WTC11 (cell line): ENCODE measurements around the gene SLC12A6. TPM values are rescaled to one million over a fixed set of nuclear protein-coding genes. Genes with fewer than 3 reads are reported as not detected.
A peak's percentile ranks its signal among the peaks of the same experiment; 100 is the strongest.

Experiments
- ATAC-seq: fragments of 200-7000 bp; cut with Tn5 transposase; 2 replicates; pipeline ENCODE4 v1.10.0; 2021; ENCODE audit warnings: mild to moderate bottlenecking, moderate library complexity
- CTCF ChIA-PET: fragments of 300-600 bp; sonication (Branson Sonifier 250); formaldehyde crosslinking; loops from one replicate; lab custom pipeline; 2021; ENCODE audit warnings: antibody characterized with exemption; lab: Charles Lee
- POLR2A ChIA-PET: fragments of 350-600 bp; sonication (Branson Sonifier 250); formaldehyde crosslinking; loops from one replicate; lab custom pipeline; 2021; ENCODE audit warnings: antibody characterized with exemption; lab: Charles Lee
- DNase-seq: peaks from one replicate; pipeline ENCODE4 v3.0.0; 2021; ENCODE audit warnings: low spot score
- H3K27ac Mint-ChIP-seq: 2 replicates; pipeline ENCODE4 v1.8.0; 2021; ENCODE audit warnings: mixed read lengths
- H3K27me3 Mint-ChIP-seq: 2 replicates; pipeline ENCODE4 v1.8.0; 2021; ENCODE audit warnings: low read depth, mild to moderate bottlenecking, moderate library complexity, mixed read lengths
- H3K36me3 Mint-ChIP-seq: 2 replicates; pipeline ENCODE4 v1.8.0; 2021; ENCODE audit warnings: mixed read lengths
- H3K4me1 Mint-ChIP-seq: 2 replicates; pipeline ENCODE4 v1.8.0; 2022; ENCODE audit warnings: mixed read lengths
- H3K4me3 Mint-ChIP-seq: 2 replicates; pipeline ENCODE4 v1.8.0; 2021; ENCODE audit warnings: mild to moderate bottlenecking, moderate library complexity, mixed read lengths
- H3K9me3 Mint-ChIP-seq: 2 replicates; pipeline ENCODE4 v1.8.0; 2021; ENCODE audit warnings: mixed read lengths
- AR ChIP-seq: fragments of 250-450 bp; sonication (Bioruptor Pico); IDR thresholded peaks from 2 replicates; pipeline ENCODE4 v1.9.0; 2021; ENCODE audit warnings: mild to moderate bottlenecking
- ATF1 ChIP-seq: sonication (generic); formaldehyde crosslinking; IDR thresholded peaks from 2 replicates; pipeline ENCODE4 v1.8.1; 2023; ENCODE audit warnings: mild to moderate bottlenecking, moderate library complexity, missing genetic modification reagents
- ATF3 ChIP-seq: sonication (generic); formaldehyde crosslinking; conservative IDR thresholded peaks from 2 replicates; pipeline ENCODE4 v1.8.1; 2022; ENCODE audit warnings: mild to moderate bottlenecking, missing genetic modification reagents
- CBFB ChIP-seq: sonication (generic); formaldehyde crosslinking; IDR thresholded peaks from 2 replicates; pipeline ENCODE4 v1.8.1; 2022; ENCODE audit warnings: mild to moderate bottlenecking, low read depth, missing genetic modification reagents
- E2F4 ChIP-seq: sonication (generic); formaldehyde crosslinking; IDR thresholded peaks from 2 replicates; pipeline ENCODE4 v1.8.1; 2022; ENCODE audit warnings: low read depth, mild to moderate bottlenecking, moderate library complexity, missing genetic modification reagents, borderline replicate concordance
- E2F5 ChIP-seq: sonication (generic); formaldehyde crosslinking; IDR thresholded peaks from 2 replicates; pipeline ENCODE4 v1.8.1; 2022; ENCODE audit warnings: mild to moderate bottlenecking, moderate library complexity, missing genetic modification reagents
- EMX1 ChIP-seq: fragments of 250-450 bp; sonication (Bioruptor Pico); IDR thresholded peaks from 2 replicates; pipeline ENCODE4 v1.8.0; 2021; ENCODE audit warnings: mild to moderate bottlenecking
- ESRRA ChIP-seq: sonication (generic); formaldehyde crosslinking; IDR thresholded peaks from 2 replicates; pipeline ENCODE4 v1.8.1; 2022; ENCODE audit warnings: mild to moderate bottlenecking, missing genetic modification reagents, borderline replicate concordance
- GABPB1 ChIP-seq: sonication (generic); formaldehyde crosslinking; IDR thresholded peaks from 2 replicates; pipeline ENCODE4 v1.8.1; 2023; ENCODE audit warnings: mild to moderate bottlenecking, missing genetic modification reagents
- HMGA2 ChIP-seq: fragments of 250-450 bp; sonication (Bioruptor Pico); IDR thresholded peaks from 2 replicates; pipeline ENCODE4 v1.4.0; 2021; ENCODE audit warnings: mild to moderate bottlenecking, moderate library complexity
- MYBL2 ChIP-seq: sonication (generic); formaldehyde crosslinking; IDR thresholded peaks from 2 replicates; pipeline ENCODE4 v1.8.1; 2023; ENCODE audit warnings: mild to moderate bottlenecking, moderate library complexity, missing genetic modification reagents
- NFE2L1 ChIP-seq: sonication (generic); formaldehyde crosslinking; IDR thresholded peaks from 2 replicates; pipeline ENCODE4 v1.8.1; 2023; ENCODE audit warnings: missing genetic modification reagents
- NFYB ChIP-seq: sonication (generic); formaldehyde crosslinking; conservative IDR thresholded peaks from 2 replicates; pipeline ENCODE4 v1.8.0; 2022; ENCODE audit warnings: low read depth, missing genetic modification reagents
- NR2C2 ChIP-seq: sonication (generic); formaldehyde crosslinking; IDR thresholded peaks from 2 replicates; pipeline ENCODE4 v1.8.0; 2022; ENCODE audit warnings: mild to moderate bottlenecking, missing genetic modification reagents
- SMAD4 ChIP-seq: sonication (generic); formaldehyde crosslinking; IDR thresholded peaks from 2 replicates; pipeline ENCODE4 v1.8.0; 2022; ENCODE audit warnings: mild to moderate bottlenecking, missing genetic modification reagents
- STAT6 ChIP-seq: sonication (generic); formaldehyde crosslinking; conservative IDR thresholded peaks from 2 replicates; pipeline ENCODE4 v1.8.1; 2023; ENCODE audit warnings: mild to moderate bottlenecking, low read depth, missing genetic modification reagents, moderate library complexity
- TCF7 ChIP-seq: sonication (generic); formaldehyde crosslinking; IDR thresholded peaks from 2 replicates; pipeline ENCODE4 v1.8.0; 2022; ENCODE audit warnings: mild to moderate bottlenecking, low read depth, missing genetic modification reagents, moderate library complexity
- TEAD4 ChIP-seq: sonication (generic); formaldehyde crosslinking; IDR thresholded peaks from 2 replicates; pipeline ENCODE4 v1.8.0; 2022; ENCODE audit warnings: mild to moderate bottlenecking, missing genetic modification reagents
- USF1 ChIP-seq: sonication (generic); formaldehyde crosslinking; IDR thresholded peaks from 2 replicates; pipeline ENCODE4 v1.8.0; 2022; ENCODE audit warnings: mild to moderate bottlenecking, missing genetic modification reagents
- ZBTB21 ChIP-seq: sonication (generic); formaldehyde crosslinking; IDR thresholded peaks from 2 replicates; pipeline ENCODE4 v1.8.1; 2023; ENCODE audit warnings: mild to moderate bottlenecking, missing genetic modification reagents, borderline replicate concordance
- ZMAT4 ChIP-seq: fragments of 250-450 bp; sonication (Bioruptor Pico); IDR thresholded peaks from 2 replicates; pipeline ENCODE4 v1.9.0; 2021; ENCODE audit warnings: mild to moderate bottlenecking
- ZNF219 ChIP-seq: sonication (generic); formaldehyde crosslinking; IDR thresholded peaks from 2 replicates; pipeline ENCODE4 v1.8.0; 2023; ENCODE audit warnings: missing genetic modification reagents, mild to moderate bottlenecking, borderline replicate concordance
- ZNF232 ChIP-seq: sonication (generic); formaldehyde crosslinking; IDR thresholded peaks from 2 replicates; pipeline ENCODE4 v1.8.0; 2022; ENCODE audit warnings: mild to moderate bottlenecking, missing genetic modification reagents
- ZNF263 ChIP-seq: sonication (generic); formaldehyde crosslinking; IDR thresholded peaks from 2 replicates; pipeline ENCODE4 v1.8.1; 2022; ENCODE audit warnings: low read depth, mild to moderate bottlenecking, moderate library complexity, missing genetic modification reagents
- ZNF281 ChIP-seq: sonication (generic); formaldehyde crosslinking; IDR thresholded peaks from 2 replicates; pipeline ENCODE4 v1.8.0; 2023; ENCODE audit warnings: mild to moderate bottlenecking, missing genetic modification reagents
- ZNF317 ChIP-seq: sonication (generic); formaldehyde crosslinking; IDR thresholded peaks from 2 replicates; pipeline ENCODE4 v1.8.1; 2023; ENCODE audit warnings: low read depth, mild to moderate bottlenecking, moderate library complexity, missing genetic modification reagents, borderline replicate concordance
- ZNF423 ChIP-seq: fragments of 250-450 bp; sonication (Bioruptor Pico); IDR thresholded peaks from 2 replicates; pipeline ENCODE4 v2.1.2; 2022; ENCODE audit warnings: mild to moderate bottlenecking, moderate library complexity
- total RNA-seq: library from RNA; stranded (reverse); gene quantifications from 3 replicates; pipeline ENCODE4 v1.2.3, GENCODE V29; 2021

Gene SLC12A6
- total RNA-seq, 1 experiment from 2014 or later: 16.2 TPM

- no peaks in the 10 kb centered on the region for H3K27me3 Mint-ChIP-seq
- H3K9me3 Mint-ChIP-seq: no peaks in the 10 kb centered on the region
- H3K27ac Mint-ChIP-seq: peak overlapping the region; percentile 24; the same call in 1 of the 2 replicates
- H3K4me3 Mint-ChIP-seq: no peak overlapping the region
- H3K4me1 Mint-ChIP-seq: 0 out of 2 replicates have a peak, but pooled peaks cover 3% of the 10 kb centered on the region
- ATAC-seq (no peak), DNase-seq (no peak)
- no peak for TF ChIP-seq ZNF281 (CRISPR knock-in tag)
- TF ChIP-seq GABPB1 (CRISPR knock-in tag): no peak
- TF ChIP-seq SMAD4 (CRISPR knock-in tag): no peak
- TF ChIP-seq MYBL2: no peak
- TF ChIP-seq ZNF423 (CRISPR knock-in tag): no peak
- TF ChIP-seq ATF3: no peak
- no peak for TF ChIP-seq TCF7
- no peak for TF ChIP-seq EMX1
- TF ChIP-seq ZMAT4: no peak
- no peak for TF ChIP-seq NR2C2 (CRISPR knock-in tag)
- no peak for TF ChIP-seq HMGA2
- no peak for TF ChIP-seq NFYB (CRISPR knock-in tag)
- TF ChIP-seq ZNF263: no peak
- TF ChIP-seq NFE2L1: no peak
- no peak for TF ChIP-seq ESRRA (CRISPR knock-in tag)
- no peak for TF ChIP-seq TEAD4 (CRISPR knock-in tag)
- TF ChIP-seq CBFB: no peak
- no peak for TF ChIP-seq USF1
- ChIA-PET POLR2A (no interaction called here), CTCF (no interaction called here)
- no peaks in the 10 kb centered on the region for H3K36me3 Mint-ChIP-seq
Measured at GRCh38 chr15:34264076-34264475, 73.5 kb downstream of the SLC12A6 start.

GRCh38 chr15:34262362-34262761 is 75.2 kb downstream of the SLC12A6 start:
- DNase-seq (no peak), ATAC-seq (peak; percentile 52; the same call in 1 of the 2 replicates)
- no peaks in the 10 kb centered on the region for H3K9me3 Mint-ChIP-seq
- H3K36me3 Mint-ChIP-seq: no peaks in the 10 kb centered on the region
- no peak overlapping the region for H3K4me3 Mint-ChIP-seq
- ChIA-PET CTCF (interaction anchor here (0.6 to 1.8 kb wide), 3 partner anchors 21 to 153 kb away, joined by 4 to 8 read pairs (median 5); partner anchors contain the start of gene NOP10), POLR2A (no interaction called here)
- H3K27ac Mint-ChIP-seq: no peak overlapping the region
- H3K4me1 Mint-ChIP-seq: 0 out of 2 replicates have a peak, but pooled peaks cover 3% of the 10 kb centered on the region
- no peaks in the 10 kb centered on the region for H3K27me3 Mint-ChIP-seq
- TF ChIP-seq E2F5 (CRISPR knock-in tag) (no peak), ZNF232 (CRISPR knock-in tag) (no peak), ZNF317 (CRISPR knock-in tag) (no peak), E2F4 (CRISPR knock-in tag) (no peak), EMX1 (no peak), STAT6 (CRISPR knock-in tag) (no peak), AR (CRISPR knock-in tag) (no peak), ZNF423 (CRISPR knock-in tag) (no peak), ZNF219 (CRISPR knock-in tag) (no peak), ATF1 (CRISPR knock-in tag) (no peak), ZBTB21 (CRISPR knock-in tag) (no peak)
